Karpas-422 (cell line): ENCODE results near the gene KATNBL1. TPM values are rescaled to one million over a fixed set of nuclear protein-coding genes. Genes with fewer than 3 reads are reported as not detected.

Experiments used
- DNase-seq: peaks from one replicate; pipeline ENCODE4 v3.0.0-alpha.2; 2015
- H2AFZ ChIP-seq: fragments of 200-600 bp; sonication (generic); 2 replicates; pipeline ENCODE4 v1.6.1; 2014; ENCODE audit warnings: antibody characterized with exemption, low read length, mixed read lengths
- H3K27ac ChIP-seq: fragments of 200-600 bp; sonication (generic); 2 replicates; pipeline ENCODE4 v1.5.1; 2014; ENCODE audit warnings: mild to moderate bottlenecking, low read length, moderate library complexity
- H3K27me3 ChIP-seq: fragments of 200-600 bp; sonication (generic); 2 replicates; pipeline ENCODE4 v1.6.1; 2014; ENCODE audit warnings: low read length, mixed read lengths
- H3K36me3 ChIP-seq: fragments of 200-600 bp; sonication (generic); 2 replicates; pipeline ENCODE4 v1.6.1; 2014; ENCODE audit warnings: low read length, mixed read lengths; ENCODE audit not compliant: insufficient read depth
- H3K4me1 ChIP-seq: fragments of 200-600 bp; sonication (generic); 2 replicates; pipeline ENCODE4 v1.6.1; 2014; ENCODE audit warnings: mild to moderate bottlenecking, low read length, mixed read lengths
- H3K4me2 ChIP-seq: fragments of 200-600 bp; sonication (generic); 2 replicates; pipeline ENCODE4 v1.6.1; 2014; ENCODE audit warnings: low read length, low read depth, mild to moderate bottlenecking; ENCODE audit not compliant: poor library complexity, severe bottlenecking
- H3K4me3 ChIP-seq: fragments of 200-600 bp; sonication (generic); 2 replicates; pipeline ENCODE4 v1.5.1; 2014; ENCODE audit warnings: mild to moderate bottlenecking, antibody characterized with exemption, low read length, mixed read lengths
- H3K79me2 ChIP-seq: fragments of 200-600 bp; sonication (generic); 2 replicates; pipeline ENCODE4 v1.6.1; 2014; ENCODE audit warnings: mild to moderate bottlenecking, low read length, mixed read lengths
- H3K9ac ChIP-seq: fragments of 200-600 bp; sonication (generic); 2 replicates; pipeline ENCODE4 v1.6.0; 2014; ENCODE audit warnings: low read length
- H3K9me2 ChIP-seq: fragments of 200-600 bp; sonication (generic), shearing (Covaris generic); replicated peaks from 2 replicates; pipeline ENCODE4 v1.6.0; 2014; ENCODE audit warnings: mild to moderate bottlenecking, low read length, moderate library complexity; ENCODE audit not compliant: insufficient read depth
- H3K9me3 ChIP-seq: fragments of 300-700, 200-600 bp; sonication (generic); 2 replicates; pipeline ENCODE4 v1.6.1; 2014; ENCODE audit warnings: low read length, mixed read lengths
- H4K20me1 ChIP-seq: fragments of 200-600 bp; sonication (generic); 2 replicates; pipeline ENCODE4 v1.6.1; 2014; ENCODE audit warnings: mild to moderate bottlenecking, antibody characterized with exemption, low read length, low read depth; ENCODE audit not compliant: insufficient read depth
- total RNA-seq: library from RNA; depleted of rRNA; stranded (reverse); fragments of >200 nt; shearing (Covaris generic); gene quantifications from 2 replicates; pipeline ENCODE4 v1.2.3, GENCODE V29; 2014; ENCODE audit warnings: low replicate concordance

The KATNBL1 gene
- total RNA-seq, 1 experiment from 2014 or later = 61.3 TPM

- no peaks in the 10 kb centered on the region for H3K79me2 ChIP-seq
- no peaks in the 10 kb centered on the region for H3K9me3 ChIP-seq
- H3K27ac ChIP-seq = no peak overlapping the region
- no peaks in the 10 kb centered on the region for H3K4me1 ChIP-seq
- H2AFZ ChIP-seq = no peak overlapping the region
- H3K36me3 ChIP-seq = no peaks in the 10 kb centered on the region
- H3K4me2 ChIP-seq = no peak overlapping the region
- H3K9me2 ChIP-seq = no peaks in the 10 kb centered on the region
- H3K27me3 ChIP-seq = no peaks in the 10 kb centered on the region; the same call in 1 of the 2 replicates
- no peaks in the 10 kb centered on the region for H4K20me1 ChIP-seq
- DNase-seq = peak; percentile 76
- no peak overlapping the region for H3K4me3 ChIP-seq
- H3K9ac ChIP-seq = no peak overlapping the region
Measured at GRCh38 chr15:34241376-34242330, 31.8 kb upstream of the KATNBL1 start.

GRCh38 chr15:34240537-34240936 lies 30.6 kb upstream of the KATNBL1 start:
- Histone ChIP-seq H3K79me2 (no peaks in the 10 kb centered on the region), H4K20me1 (no peaks in the 10 kb centered on the region), H3K27me3 (no peaks in the 10 kb centered on the region; the same call in 1 of the 2 replicates), H3K36me3 (no peaks in the 10 kb centered on the region), H3K4me2 (no peak overlapping the region), H3K4me3 (no peak overlapping the region), H3K9me3 (no peaks in the 10 kb centered on the region), H3K4me1 (no peaks in the 10 kb centered on the region), H3K9me2 (no peaks in the 10 kb centered on the region), H3K27ac (no peak overlapping the region), H3K9ac (no peak overlapping the region), H2AFZ (no peak overlapping the region)
- DNase-seq = no peak

GRCh38 chr15:34239151-34239808 lies 29.4 kb upstream of the KATNBL1 start:
- Histone ChIP-seq H3K4me2 (no peak overlapping the region), H3K4me1 (no peaks in the 10 kb centered on the region), H3K4me3 (no peak overlapping the region), H3K27me3 (no peaks in the 10 kb centered on the region), H3K9me2 (no peaks in the 10 kb centered on the region), H3K9ac (no peak overlapping the region), H3K79me2 (no peaks in the 10 kb centered on the region), H2AFZ (no peak overlapping the region), H3K36me3 (no peaks in the 10 kb centered on the region), H3K27ac (no peak overlapping the region), H4K20me1 (no peaks in the 10 kb centered on the region), H3K9me3 (no peaks in the 10 kb centered on the region)
- no peak for DNase-seq

GRCh38 chr15:34233614-34234013 lies 23.7 kb upstream of the KATNBL1 start:
- H3K9me3 ChIP-seq = no peaks in the 10 kb centered on the region
- H3K9me2 ChIP-seq = no peaks in the 10 kb centered on the region
- no peak overlapping the region for H3K27ac ChIP-seq
- peaks cover 6% of the 10 kb centered on the region; the same call in 1 of the 2 replicates for H3K36me3 ChIP-seq
- no peak overlapping the region for H2AFZ ChIP-seq
- no peaks in the 10 kb centered on the region for H3K79me2 ChIP-seq
- H3K9ac ChIP-seq = no peak overlapping the region
- no peak overlapping the region for H3K4me3 ChIP-seq
- no peaks in the 10 kb centered on the region for H4K20me1 ChIP-seq
- H3K4me1 ChIP-seq = no peaks in the 10 kb centered on the region
- H3K4me2 ChIP-seq = no peak overlapping the region
- H3K27me3 ChIP-seq = no peaks in the 10 kb centered on the region
- no peak for DNase-seq

- peak overlapping the region; percentile 84 for H3K9ac ChIP-seq
- peak overlapping the region; percentile 79 for H3K4me3 ChIP-seq
- no peaks in the 10 kb centered on the region for H4K20me1 ChIP-seq
- H3K9me2 ChIP-seq = no peaks in the 10 kb centered on the region
- peaks cover 8% of the 10 kb centered on the region; the same call in 1 of the 2 replicates for H3K36me3 ChIP-seq
- no peaks in the 10 kb centered on the region for H3K27me3 ChIP-seq
- H3K79me2 ChIP-seq = peaks cover 31% of the 10 kb centered on the region
- peak; percentile 63 for DNase-seq
- peak overlapping the region; percentile 23; the same call in 1 of the 2 replicates for H3K27ac ChIP-seq
- H3K4me2 ChIP-seq = peak overlapping the region; percentile 74
- peaks cover 18% of the 10 kb centered on the region for H3K4me1 ChIP-seq
- H3K9me3 ChIP-seq = no peaks in the 10 kb centered on the region
- H2AFZ ChIP-seq = peak overlapping the region; percentile 97
Measured at GRCh38 chr15:34223904-34224596, 14.2 kb upstream of the KATNBL1 start.

- Histone ChIP-seq H3K9me2 (no peaks in the 10 kb centered on the region), H3K27ac (no peak overlapping the region), H3K79me2 (no peaks in the 10 kb centered on the region), H3K4me3 (no peak overlapping the region), H2AFZ (no peak overlapping the region), H3K27me3 (no peaks in the 10 kb centered on the region), H3K4me1 (no peaks in the 10 kb centered on the region), H3K9ac (no peak overlapping the region), H3K36me3 (no peaks in the 10 kb centered on the region), H4K20me1 (no peaks in the 10 kb centered on the region), H3K9me3 (no peaks in the 10 kb centered on the region), H3K4me2 (no peak overlapping the region)
- no peak for DNase-seq
Measured at GRCh38 chr15:34217587-34218225, 7.8 kb upstream of the KATNBL1 start.

GRCh38 chr15:34216527-34217270 lies 6.8 kb upstream of the KATNBL1 start:
- Histone ChIP-seq H3K27me3 (no peaks in the 10 kb centered on the region), H4K20me1 (no peaks in the 10 kb centered on the region), H3K27ac (no peak overlapping the region), H2AFZ (no peak overlapping the region), H3K36me3 (no peaks in the 10 kb centered on the region), H3K9me3 (no peaks in the 10 kb centered on the region), H3K4me2 (no peak overlapping the region), H3K9me2 (no peaks in the 10 kb centered on the region), H3K4me1 (no peaks in the 10 kb centered on the region), H3K79me2 (no peaks in the 10 kb centered on the region), H3K9ac (no peak overlapping the region), H3K4me3 (no peak overlapping the region)
- no peak for DNase-seq
